ENCODE results near the gene EIF4E2.
A peak's percentile ranks its signal among the peaks of the same experiment; 100 is the strongest.

The EIF4E2 gene, protein sequence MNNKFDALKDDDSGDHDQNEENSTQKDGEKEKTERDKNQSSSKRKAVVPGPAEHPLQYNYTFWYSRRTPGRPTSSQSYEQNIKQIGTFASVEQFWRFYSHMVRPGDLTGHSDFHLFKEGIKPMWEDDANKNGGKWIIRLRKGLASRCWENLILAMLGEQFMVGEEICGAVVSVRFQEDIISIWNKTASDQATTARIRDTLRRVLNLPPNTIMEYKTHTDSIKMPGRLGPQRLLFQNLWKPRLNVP

DNA sequence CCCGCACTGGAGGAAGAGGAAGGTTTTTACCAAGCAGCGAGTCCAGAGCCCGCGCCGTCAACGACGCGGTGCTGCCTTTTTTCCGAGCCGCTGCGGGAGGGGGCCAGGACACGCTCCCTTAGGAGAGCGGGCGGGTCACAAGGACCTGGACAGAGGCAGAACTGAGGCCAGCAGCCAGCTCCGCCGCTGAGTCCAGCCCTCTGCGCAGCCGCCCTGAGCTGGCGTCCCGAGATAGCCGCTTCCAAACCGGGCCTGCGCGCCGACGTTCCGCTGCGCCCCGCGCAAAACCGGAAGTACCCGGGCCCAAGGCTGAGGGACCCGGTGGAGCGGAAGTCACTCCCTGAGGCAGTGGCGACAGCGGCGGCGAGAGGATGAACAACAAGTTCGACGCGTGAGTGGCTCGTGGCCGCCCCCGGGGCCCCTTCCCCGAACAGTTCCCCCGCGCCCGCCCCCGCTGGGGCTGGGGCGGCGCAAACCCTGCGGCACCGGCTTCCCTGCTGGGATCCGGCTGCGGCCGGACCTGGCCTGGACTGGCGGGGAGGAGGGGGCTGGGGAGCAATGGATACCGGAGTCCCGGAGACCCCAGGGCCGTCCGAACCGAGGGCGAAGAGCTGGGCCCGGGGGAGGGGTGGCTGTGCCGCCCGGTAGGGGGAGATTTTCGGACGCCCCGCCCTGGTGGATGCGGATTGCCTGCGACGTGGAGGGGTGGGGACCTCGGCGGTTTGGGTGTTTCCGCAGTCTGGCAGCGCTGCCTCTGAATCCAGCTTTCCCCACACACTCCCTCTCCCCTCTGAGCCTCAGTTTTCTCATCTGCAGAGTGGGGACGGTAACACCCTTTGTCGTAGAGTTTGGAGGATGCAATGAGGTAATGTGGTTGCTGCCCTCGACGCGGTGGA, at the start of gene EIF4E2, which contains the start of gene TIGD1:
EIF4E2 (plus strand) TSS at position 336 of the 896 bp plus-strand sequence; CDS start at position 372, 36 bp downstream.
TIGD1 (minus strand) TSS at position 204 of the 896 bp plus-strand sequence. CDS start 675 bp downstream, outside the sequence.
- TF ChIP-seq ZNF274 (IDR thresholded peaks at IDR 0.05; ENCODE audit: low read depth, low read length), result no peak
- H3K4me3 ChIP-seq (ENCODE audit: low read length), result peak within 1 kb of the TSS; percentile 91

DNA sequence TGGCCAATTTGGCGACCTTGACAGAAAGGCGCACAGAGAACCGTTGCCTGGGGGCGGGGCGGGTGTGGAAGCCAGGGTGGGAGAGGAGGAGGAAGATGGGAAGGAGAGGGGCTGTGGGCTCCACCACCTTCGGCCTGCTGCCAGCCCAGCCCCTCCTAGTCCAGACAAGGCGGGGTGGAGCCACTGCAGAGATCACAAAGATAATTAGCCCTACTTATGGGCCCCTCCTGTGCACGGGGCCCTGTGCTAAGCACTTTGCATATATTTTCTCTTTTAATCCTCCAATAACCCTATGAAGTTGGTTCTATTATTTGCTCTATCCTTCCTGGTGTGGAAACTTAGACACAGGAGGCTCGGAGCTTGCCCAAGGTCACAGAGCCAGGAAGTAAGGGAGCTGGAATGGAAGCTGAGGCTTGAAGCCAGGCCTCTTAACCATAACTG, 49.1 kb upstream of the EIF4E2 start:
- TF ChIP-seq ZNF274 (IDR thresholded peaks at IDR 0.05; ENCODE audit: low read depth, low read length), result no peak
- no peak overlapping the region for H3K4me3 ChIP-seq (ENCODE audit: low read length)

DNA sequence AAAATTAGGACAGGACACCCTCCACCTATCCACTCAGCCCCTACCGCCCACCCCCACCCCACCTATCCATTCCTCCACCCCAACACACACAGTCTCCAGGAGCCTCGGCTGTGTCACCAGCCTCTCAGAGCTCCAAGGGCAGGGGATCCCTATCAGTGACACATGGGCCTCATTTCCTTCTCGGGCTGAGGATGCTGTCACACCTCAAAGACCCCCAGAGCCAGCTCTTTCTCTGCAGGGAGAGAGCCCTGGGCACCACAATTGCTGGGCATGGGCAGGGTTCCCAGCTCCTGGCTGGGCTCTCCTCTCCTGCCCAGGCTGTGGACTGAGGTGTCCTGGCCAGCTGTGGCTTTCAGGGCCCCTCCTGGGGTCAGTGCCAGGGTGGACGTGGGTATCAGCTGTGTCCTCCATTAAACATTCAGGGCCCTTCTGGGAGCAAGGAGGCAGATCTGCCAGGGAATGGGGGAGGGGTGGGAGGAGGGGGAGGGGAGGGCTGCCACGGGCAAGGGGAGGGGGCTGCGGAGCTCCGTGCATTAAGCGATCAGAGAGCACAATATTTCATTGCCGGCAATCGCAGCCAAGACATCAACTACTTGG, 48.6 kb upstream of the EIF4E2 start:
- no peak for TF ChIP-seq ZNF274 (IDR thresholded peaks at IDR 0.05; ENCODE audit: low read depth, low read length)
- H3K4me3 ChIP-seq (ENCODE audit: low read length), result no peak overlapping the region

DNA sequence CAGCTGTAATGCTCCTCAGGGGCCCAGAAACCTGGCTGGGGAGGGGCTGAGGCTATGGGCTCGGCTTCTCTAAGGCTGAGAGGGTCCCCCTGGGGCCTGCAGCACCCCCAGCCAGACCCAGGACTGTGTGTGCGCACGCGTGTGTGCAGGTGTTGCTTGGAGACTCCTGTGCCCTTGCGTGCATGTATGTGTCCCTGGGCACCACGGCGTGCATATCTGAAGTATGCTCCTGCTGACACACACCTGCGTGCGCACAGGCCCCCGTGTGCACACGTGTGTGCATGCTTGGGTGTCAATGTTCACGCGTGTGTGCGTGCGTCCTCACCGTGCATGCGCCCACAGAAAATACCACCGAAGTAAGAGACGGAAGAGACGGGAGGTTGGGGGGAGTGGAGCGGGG, 48.0 kb upstream of the EIF4E2 start:
- no peak overlapping the region for H3K4me3 ChIP-seq (ENCODE audit: low read length)
- TF ChIP-seq ZNF274 (IDR thresholded peaks at IDR 0.05; ENCODE audit: low read depth, low read length), result no peak

DNA sequence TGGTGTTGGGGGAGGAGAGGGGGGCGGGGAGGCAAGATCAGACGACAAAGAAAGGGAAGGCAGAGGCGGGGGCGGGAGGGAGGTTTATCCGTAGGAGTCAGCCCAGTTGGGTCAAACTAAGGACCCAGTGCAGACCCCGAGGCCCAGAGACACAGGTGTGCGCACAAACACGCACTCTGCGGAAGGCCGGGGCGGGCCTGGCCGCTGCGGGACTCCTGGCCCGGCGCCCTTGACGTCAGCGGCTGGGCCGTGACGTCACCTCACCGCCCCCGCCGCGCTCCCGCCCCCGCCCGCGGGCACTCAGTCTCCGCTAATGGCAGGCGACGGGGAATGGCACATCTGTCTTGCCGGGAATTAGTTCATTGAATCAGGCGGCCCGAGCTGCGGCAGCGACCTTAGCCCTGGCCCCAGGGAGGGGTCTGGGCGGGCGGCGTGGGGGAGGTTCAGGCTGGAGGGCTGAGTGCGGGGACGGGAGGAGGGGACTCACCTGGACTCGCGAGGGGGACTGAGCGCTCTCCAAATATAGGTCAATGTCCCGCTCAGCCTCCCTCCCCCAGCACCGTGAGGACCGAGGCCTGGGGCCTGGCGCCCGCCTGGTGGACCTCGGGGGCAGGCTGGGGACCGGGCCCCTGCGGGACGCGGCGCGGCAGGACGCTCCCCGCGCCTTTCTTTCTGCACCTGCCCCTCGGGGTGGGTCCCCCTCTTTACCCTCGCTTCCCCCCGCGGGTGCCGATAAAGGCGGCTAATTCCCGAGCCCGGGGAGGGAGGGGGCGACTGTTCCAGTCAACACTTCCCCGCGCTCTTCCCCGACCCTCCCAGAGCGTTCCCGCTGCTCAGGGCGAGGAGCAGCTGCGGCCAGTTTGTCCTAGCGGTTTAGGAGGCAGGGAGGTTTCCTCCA, 47.3 kb upstream of the EIF4E2 start:
- TF ChIP-seq ZNF274 (IDR thresholded peaks at IDR 0.05; ENCODE audit: low read depth, low read length), result no peak

DNA sequence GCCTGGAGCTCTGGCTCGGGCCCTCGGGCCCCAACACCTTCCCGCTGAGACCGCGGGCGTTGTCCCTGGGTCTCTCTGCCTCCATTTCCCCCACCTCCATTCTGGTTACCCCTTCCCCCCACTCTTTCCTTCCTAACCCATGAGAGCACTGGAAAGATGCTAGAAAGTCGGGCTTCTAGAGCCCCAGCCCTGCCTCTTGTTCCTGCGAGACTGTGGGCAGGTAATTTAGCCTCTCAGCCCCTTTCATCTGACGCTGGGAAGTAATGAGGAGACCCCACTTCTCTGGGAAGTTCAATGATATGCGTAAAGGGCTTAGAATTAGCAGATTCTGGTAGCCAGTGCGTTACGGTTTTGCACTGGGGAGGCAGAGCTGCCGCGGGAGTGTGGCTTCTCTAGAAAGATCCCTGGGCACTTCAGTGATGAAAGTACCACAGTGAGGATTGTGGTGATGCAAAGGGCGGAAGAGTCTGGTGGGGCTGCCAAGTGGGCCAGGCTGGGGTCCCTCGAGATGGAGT, 46.6 kb upstream of the EIF4E2 start:
- H3K4me3 ChIP-seq (ENCODE audit: low read length), result no peak overlapping the region
- no peak for TF ChIP-seq ZNF274 (IDR thresholded peaks at IDR 0.05; ENCODE audit: low read depth, low read length)

More for the DNA sequence above, 47.3 kb upstream of the EIF4E2 start:
- no peak overlapping the region for H3K4me3 ChIP-seq (ENCODE audit: low read length)

DNA sequence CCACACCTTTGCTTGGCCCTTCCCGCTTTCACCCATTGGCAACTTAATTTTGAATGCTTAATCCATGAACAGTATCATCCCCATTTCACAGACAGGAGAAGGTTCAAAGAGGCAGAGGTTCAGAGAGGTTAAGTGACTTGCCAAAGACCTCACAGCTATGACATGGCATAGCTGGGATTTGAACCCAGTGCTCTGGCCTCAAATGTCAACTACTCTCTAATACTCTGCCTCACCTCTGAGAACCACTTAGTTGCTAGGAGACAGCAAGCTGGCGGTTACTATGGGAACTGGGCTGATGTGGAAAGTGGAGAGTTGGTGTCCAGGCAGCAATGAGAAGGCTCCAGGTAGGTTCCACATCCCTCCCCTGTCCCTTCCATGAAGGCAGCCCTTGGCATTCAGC, 46.1 kb upstream of the EIF4E2 start:
- H3K4me3 ChIP-seq (ENCODE audit: low read length), result no peak overlapping the region
- TF ChIP-seq ZNF274 (IDR thresholded peaks at IDR 0.05; ENCODE audit: low read depth, low read length), result no peak

DNA sequence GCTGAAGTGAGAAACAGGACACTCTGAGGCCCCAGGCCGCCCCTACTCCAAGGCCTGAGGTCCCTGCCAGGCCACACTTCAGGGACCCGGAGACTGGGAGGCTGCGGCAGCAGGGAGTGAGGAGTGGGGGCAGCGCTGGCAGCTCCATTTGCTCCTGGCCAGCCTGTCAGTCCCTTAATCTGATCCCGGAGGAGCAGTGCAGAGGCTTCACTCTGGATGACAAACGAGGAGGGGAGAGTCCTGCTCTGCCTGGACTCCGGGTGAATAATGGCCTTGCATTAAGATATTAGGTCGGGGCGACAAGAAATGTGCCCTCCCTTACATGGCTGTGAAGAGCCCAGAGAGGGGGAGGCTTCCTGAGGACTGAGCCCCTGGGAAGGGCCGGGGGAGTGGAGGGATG, 44.6 kb upstream of the EIF4E2 start:
- no peak for TF ChIP-seq ZNF274 (IDR thresholded peaks at IDR 0.05; ENCODE audit: low read depth, low read length)
- H3K4me3 ChIP-seq (ENCODE audit: low read length), result no peak overlapping the region

DNA sequence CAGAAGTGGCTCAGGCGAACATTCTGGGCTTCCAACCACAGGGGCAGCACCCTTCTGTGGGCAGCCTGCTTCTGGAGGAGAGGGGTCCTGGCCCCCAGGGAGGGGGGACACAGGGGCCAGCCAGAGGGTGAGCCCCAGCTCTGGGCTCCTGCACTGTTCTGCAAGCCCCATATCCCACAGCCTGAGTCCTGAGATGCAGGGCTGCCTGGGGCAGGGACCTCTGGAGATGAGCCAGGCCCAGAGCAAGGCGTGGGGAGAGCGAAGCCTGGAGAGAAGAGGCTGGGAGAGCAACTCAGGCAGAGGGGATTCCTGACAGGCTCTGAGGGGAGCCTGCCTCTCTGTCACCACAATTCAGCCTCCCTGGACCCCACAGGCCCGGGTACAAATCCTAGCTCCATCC, 43.8 kb upstream of the EIF4E2 start:
- no peak for TF ChIP-seq ZNF274 (IDR thresholded peaks at IDR 0.05; ENCODE audit: low read depth, low read length)
- H3K4me3 ChIP-seq (ENCODE audit: low read length), result no peak overlapping the region

DNA sequence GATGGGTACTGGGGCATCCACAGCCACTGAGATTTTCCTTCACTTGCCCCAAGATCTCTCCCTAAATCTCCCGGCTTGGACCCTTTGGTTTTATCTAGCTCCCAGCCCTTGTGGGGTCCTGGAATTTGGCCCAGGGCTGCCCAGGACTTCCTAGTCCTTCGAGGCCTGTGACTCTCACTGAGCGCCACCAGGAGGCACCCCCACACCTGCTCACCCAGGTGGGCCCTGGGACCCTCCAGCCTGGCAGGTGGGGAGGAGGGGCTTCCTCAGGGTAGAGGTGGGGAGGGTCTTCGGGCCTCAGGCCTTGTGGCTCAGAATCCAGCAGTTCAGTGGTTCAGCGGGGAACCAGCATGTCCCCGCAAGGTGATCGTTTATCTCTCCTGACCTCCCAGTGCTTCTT, 42.2 kb upstream of the EIF4E2 start:
- no peak for TF ChIP-seq ZNF274 (IDR thresholded peaks at IDR 0.05; ENCODE audit: low read depth, low read length)
- H3K4me3 ChIP-seq (ENCODE audit: low read length), result no peak overlapping the region

DNA sequence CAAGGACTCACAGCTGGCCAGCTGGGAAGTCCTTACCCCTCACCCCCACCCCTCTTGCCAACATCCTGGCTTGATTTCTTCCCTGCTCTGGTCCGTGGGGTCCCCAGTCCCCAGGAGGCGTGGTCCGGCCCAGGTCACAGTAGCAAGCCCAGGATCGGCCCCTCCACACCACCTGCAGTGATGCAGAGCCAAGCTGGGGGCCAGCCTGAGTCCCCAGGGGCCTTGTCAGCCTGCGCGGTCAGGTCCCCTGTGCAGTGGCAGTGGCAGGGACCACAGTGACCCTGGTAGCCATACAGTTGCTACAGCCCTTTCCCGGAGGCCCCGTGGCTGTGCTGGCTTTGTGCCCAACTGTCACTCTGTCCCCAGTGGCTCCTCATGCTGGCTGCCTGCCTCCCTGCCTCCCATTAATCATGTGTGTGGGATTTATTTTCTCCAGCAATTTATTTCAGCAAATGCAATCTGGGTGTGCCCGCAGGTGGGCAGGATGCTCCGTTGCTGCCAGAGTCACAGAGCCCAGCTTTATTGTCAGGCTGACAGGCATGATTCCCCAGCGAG, 39.1 kb upstream of the EIF4E2 start:
- no peak for TF ChIP-seq ZNF274 (IDR thresholded peaks at IDR 0.05; ENCODE audit: low read depth, low read length)
- H3K4me3 ChIP-seq (ENCODE audit: low read length), result no peak overlapping the region

DNA sequence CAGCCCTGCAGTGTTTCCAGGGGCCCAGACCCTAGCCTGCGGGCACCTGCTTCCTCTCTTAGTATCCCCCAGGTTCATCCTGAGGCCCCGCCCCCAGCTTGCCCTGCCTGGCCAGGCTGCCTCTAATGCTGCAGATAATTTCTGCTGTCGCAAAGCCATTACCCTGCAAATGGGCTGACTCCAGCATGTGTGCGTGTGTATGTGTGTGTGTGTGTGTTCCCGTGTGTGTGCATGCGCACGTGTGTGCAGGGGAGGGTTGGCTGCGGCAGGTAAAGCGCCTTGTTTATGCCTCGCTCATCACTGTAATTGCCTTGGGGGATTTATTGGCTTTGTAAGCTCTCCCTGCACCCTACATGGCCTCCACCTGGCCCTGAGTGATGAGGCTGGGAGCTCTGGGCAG, 37.9 kb upstream of the EIF4E2 start:
- H3K4me3 ChIP-seq (ENCODE audit: low read length), result no peak overlapping the region
- TF ChIP-seq ZNF274 (IDR thresholded peaks at IDR 0.05; ENCODE audit: low read depth, low read length), result no peak

DNA sequence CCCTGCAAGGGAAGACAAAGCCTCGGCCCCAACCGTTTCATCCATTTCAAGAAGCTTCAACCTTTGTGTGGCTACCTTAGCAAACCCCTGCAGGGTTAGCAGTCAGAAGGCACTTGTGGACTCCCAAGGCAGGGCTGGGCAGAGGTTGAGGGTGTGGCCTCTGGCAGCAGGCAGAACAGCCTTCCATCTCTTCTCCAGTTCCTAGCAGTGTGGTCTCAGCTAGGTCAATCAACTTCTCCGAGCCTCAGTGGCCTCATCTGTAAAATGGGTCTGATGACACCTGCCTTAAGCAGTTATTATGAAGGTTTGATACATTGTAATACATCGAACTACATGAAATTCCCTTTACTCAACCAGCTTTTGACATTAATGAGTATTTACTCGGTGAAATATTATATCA, 37.1 kb upstream of the EIF4E2 start:
- no peak overlapping the region for H3K4me3 ChIP-seq (ENCODE audit: low read length)
- no peak for TF ChIP-seq ZNF274 (IDR thresholded peaks at IDR 0.05; ENCODE audit: low read depth, low read length)
